ENCODE measurements around the gene HSD11B2. TPM values are rescaled to one million over a fixed set of nuclear protein-coding genes. Genes with fewer than 3 reads are reported as not detected.

Gene HSD11B2
- total RNA-seq, 3 donors from 2014 or later (not counting 1 experiment from before 2014, with no cell fraction given), result not detected

GRCh38 chr16:67438824-67439393 lies 8.0 kb downstream of the HSD11B2 start:
- no peak for TF ChIP-seq CTCF (IDR thresholded peaks at IDR 0.05)
- no peak overlapping the region for H3K27ac ChIP-seq (ENCODE audit: low read length)
- peaks cover 23% of the 10 kb centered on the region for H3K4me1 ChIP-seq (ENCODE audit: control insufficient read depth, insufficient read depth, low read length)
- H3K4me3 Mint-ChIP-seq, result no peak overlapping the region
- peaks cover 5 to 27% of the 10 kb centered on the region in 2 donors for H3K4me1 Mint-ChIP-seq
- H3K36me3 ChIP-seq (ENCODE audit: control insufficient read depth, insufficient read depth, low read length), result peaks cover 39% of the 10 kb centered on the region
- H3K9me3 Mint-ChIP-seq, result no peaks in the 10 kb centered on the region
- no peak overlapping the region for H3K4me3 ChIP-seq (ENCODE audit: low read length)
- H3K27me3 Mint-ChIP-seq (ENCODE audit: low read depth in 2 of 2), result no peaks in the 10 kb centered on the region
- no peaks in the 10 kb centered on the region for H3K27me3 ChIP-seq (ENCODE audit: control insufficient read depth, insufficient read depth, low read length)
- no peaks in the 10 kb centered on the region for H3K36me3 Mint-ChIP-seq
- ATAC-seq (no peak), DNase-seq (no peak)
- 96% methylated on average over 19 of the region's 19 CpGs for WGBS (ENCODE audit: insufficient coverage)
- no peaks in the 10 kb centered on the region for H3K9me3 ChIP-seq (ENCODE audit: control insufficient read depth, insufficient read depth, low read length)
- intact Hi-C loops (cut with micrococcal nuclease), result no loop called here
- H3K27ac Mint-ChIP-seq, result peak overlapping the region; percentile 45 to 59

- Histone ChIP-seq H3K27ac (ENCODE audit: low read length) (no peak overlapping the region), H3K27me3 (ENCODE audit: control insufficient read depth, insufficient read depth, low read length) (no peaks in the 10 kb centered on the region), H3K4me3 (ENCODE audit: low read length) (no peak overlapping the region), H3K36me3 (ENCODE audit: control insufficient read depth, insufficient read depth, low read length) (peaks cover 51% of the 10 kb centered on the region), H3K9me3 (ENCODE audit: control insufficient read depth, insufficient read depth, low read length) (no peaks in the 10 kb centered on the region), H3K4me1 (ENCODE audit: control insufficient read depth, insufficient read depth, low read length) (peaks cover 13% of the 10 kb centered on the region)
- H3K27ac Mint-ChIP-seq, result peak overlapping the region in 1 of 2 donors; percentile 22
- no peak for DNase-seq
- no peak for ATAC-seq
- H3K36me3 Mint-ChIP-seq, result no peaks in the 10 kb centered on the region
- H3K27me3 Mint-ChIP-seq (ENCODE audit: low read depth in 2 of 2), result no peaks in the 10 kb centered on the region
- peaks cover 11 to 41% of the 10 kb centered on the region in 2 donors for H3K4me1 Mint-ChIP-seq
- no peak overlapping the region for H3K4me3 Mint-ChIP-seq
- intact Hi-C loops (cut with micrococcal nuclease), result no loop called here
- no peak for TF ChIP-seq CTCF (IDR thresholded peaks at IDR 0.05)
- 88% methylated on average over 17 of the region's 17 CpGs for WGBS (ENCODE audit: insufficient coverage)
- no peaks in the 10 kb centered on the region for H3K9me3 Mint-ChIP-seq
These were observed 10.4 kb downstream of the HSD11B2 start for GRCh38 chr16:67441271-67441753.

- no peaks in the 10 kb centered on the region for H3K27me3 ChIP-seq (ENCODE audit: control insufficient read depth, insufficient read depth, low read length)
- TF ChIP-seq CTCF (IDR thresholded peaks at IDR 0.05), result no peak
- H3K36me3 Mint-ChIP-seq, result no peaks in the 10 kb centered on the region
- peaks cover 13% of the 10 kb centered on the region for H3K4me1 ChIP-seq (ENCODE audit: control insufficient read depth, insufficient read depth, low read length)
- no peaks in the 10 kb centered on the region for H3K9me3 ChIP-seq (ENCODE audit: control insufficient read depth, insufficient read depth, low read length)
- WGBS (ENCODE audit: insufficient coverage), result 94% methylated on average over 5 of the region's 5 CpGs
- H3K36me3 ChIP-seq (ENCODE audit: control insufficient read depth, insufficient read depth, low read length), result peaks cover 54% of the 10 kb centered on the region
- H3K27me3 Mint-ChIP-seq (ENCODE audit: low read depth in 2 of 2), result no peaks in the 10 kb centered on the region
- H3K9me3 Mint-ChIP-seq, result no peaks in the 10 kb centered on the region
- no peak overlapping the region for H3K4me3 ChIP-seq (ENCODE audit: low read length)
- H3K27ac Mint-ChIP-seq, result peak overlapping the region in 1 of 2 donors; percentile 22
- ATAC-seq (no peak), DNase-seq (no peak)
- intact Hi-C loops (cut with micrococcal nuclease), result no loop called here
- H3K4me3 Mint-ChIP-seq, result no peak overlapping the region
- H3K4me1 Mint-ChIP-seq, result peaks cover 11 to 44% of the 10 kb centered on the region in 2 donors
- H3K27ac ChIP-seq (ENCODE audit: low read length), result no peak overlapping the region
These were observed 11.0 kb downstream of the HSD11B2 start for GRCh38 chr16:67441907-67442306.

Data from natural killer cell (primary cell).